ENCODE data around the gene CHST11. TPM values are rescaled to one million over a fixed set of nuclear protein-coding genes. Genes with fewer than 3 reads are reported as not detected.

Gene CHST11
- total RNA-seq, 1 donor = 8.2 TPM

DNA sequence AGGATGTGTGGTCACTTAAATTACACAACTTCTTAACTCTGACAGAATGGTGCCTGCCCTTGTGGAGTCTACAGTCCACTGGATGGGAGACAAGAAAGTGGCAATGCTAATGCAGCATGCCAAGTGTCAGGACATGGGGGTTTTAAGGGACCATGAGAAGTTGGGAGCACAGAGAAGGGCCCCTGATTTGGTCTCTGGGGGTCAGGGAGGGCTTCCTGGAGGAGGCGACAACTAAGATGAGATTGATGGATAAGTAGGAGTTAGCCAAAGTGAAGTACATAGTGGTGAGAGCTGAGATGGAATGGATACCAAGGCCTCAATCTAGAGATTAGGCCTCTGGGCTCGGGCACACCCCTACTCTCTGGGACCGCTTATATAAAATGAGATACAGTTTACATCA, 236.7 kb downstream of the CHST11 start:
- TF ChIP-seq, protein P1, sequence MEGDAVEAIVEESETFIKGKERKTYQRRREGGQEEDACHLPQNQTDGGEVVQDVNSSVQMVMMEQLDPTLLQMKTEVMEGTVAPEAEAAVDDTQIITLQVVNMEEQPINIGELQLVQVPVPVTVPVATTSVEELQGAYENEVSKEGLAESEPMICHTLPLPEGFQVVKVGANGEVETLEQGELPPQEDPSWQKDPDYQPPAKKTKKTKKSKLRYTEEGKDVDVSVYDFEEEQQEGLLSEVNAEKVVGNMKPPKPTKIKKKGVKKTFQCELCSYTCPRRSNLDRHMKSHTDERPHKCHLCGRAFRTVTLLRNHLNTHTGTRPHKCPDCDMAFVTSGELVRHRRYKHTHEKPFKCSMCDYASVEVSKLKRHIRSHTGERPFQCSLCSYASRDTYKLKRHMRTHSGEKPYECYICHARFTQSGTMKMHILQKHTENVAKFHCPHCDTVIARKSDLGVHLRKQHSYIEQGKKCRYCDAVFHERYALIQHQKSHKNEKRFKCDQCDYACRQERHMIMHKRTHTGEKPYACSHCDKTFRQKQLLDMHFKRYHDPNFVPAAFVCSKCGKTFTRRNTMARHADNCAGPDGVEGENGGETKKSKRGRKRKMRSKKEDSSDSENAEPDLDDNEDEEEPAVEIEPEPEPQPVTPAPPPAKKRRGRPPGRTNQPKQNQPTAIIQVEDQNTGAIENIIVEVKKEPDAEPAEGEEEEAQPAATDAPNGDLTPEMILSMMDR (IDR thresholded peaks at IDR 0.05; ENCODE audit: insufficient read depth, low read depth, low read length) = no peak
- no peak overlapping the region for H3K4me3 ChIP-seq (ENCODE audit: low read depth, low read length)
- no peak for DNase-seq (ENCODE audit: low read depth)

DNA sequence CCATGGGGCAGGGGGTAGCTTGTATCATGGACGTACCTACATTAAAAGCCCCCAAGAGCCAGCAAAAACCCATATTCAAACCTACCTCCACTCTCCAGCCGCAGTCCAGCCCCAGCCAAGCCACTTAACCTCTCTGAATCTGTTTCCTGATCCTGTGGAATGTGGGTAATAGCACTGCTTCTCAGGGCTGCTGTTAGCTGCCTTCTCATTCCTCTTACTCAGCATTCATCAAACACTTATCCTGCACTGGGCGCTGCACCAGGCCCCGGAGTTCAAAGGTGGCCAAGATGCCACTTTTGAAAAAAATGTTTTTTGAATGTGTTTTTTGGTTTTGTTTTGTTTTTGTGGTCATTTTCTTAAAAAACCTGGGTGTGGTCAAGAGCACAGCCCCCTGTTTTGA, 237.4 kb downstream of the CHST11 start:
- H3K4me3 ChIP-seq (ENCODE audit: low read depth, low read length) = no peak overlapping the region
- TF ChIP-seq, protein P1 (IDR thresholded peaks at IDR 0.05; ENCODE audit: insufficient read depth, low read depth, low read length) = no peak
- DNase-seq (ENCODE audit: low read depth) = no peak

DNA sequence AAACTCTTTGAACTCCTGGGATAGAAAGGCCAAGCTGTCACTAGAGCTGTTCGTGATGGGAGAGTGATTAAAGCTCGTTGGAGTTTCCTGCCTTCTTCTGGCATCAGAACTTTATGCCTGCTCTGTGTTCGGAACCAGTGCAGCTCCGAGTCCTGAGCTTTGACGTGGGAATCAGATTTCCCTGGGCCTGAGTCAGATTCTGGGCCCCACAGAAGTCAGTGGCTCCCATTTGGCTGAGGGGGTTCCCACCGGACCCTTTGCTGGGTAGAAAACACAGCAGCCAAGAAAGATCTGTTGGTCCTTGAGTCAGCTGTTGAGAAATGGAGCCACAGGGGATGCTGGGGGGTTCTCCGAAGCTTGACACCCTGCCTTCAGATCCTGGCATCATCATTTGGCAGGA, 238.0 kb downstream of the CHST11 start:
- no peak for DNase-seq (ENCODE audit: low read depth)
- no peak overlapping the region for H3K4me3 ChIP-seq (ENCODE audit: low read depth, low read length)
- TF ChIP-seq, protein P1 (IDR thresholded peaks at IDR 0.05; ENCODE audit: insufficient read depth, low read depth, low read length) = no peak

DNA sequence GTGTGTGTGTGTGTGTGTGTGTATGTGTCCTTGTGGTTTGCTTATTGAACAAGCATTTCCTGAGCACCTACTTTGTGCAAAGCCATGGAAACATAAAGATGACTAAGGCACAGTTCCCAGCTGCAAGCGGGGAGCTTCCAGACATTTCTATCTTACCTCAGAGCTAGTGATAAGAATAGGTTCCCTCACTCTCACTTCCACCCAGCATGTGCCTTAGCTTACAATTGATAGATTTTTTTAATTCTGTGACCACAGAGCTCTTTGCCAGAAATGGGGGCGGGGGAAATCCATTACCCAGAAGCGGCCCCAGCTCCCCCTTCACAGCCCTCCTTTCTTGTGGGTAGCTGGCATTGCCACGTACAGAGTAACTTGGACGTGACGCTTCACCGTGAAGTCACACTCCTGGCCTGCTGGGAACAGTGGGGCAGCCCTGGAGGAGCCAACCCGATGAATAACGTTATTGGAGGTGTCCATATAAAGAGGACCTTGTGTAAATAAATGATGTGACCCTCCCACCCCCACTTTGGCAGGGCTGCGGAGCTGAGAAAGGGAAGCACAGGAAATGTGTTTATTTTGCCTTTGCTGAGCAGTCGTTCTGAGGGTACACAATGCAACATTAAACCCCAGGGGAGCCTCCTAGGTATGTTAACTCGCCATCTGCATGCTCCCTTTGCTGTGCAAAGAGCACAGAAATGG, 238.9 kb downstream of the CHST11 start:
- TF ChIP-seq, protein P1 (IDR thresholded peaks at IDR 0.05; ENCODE audit: insufficient read depth, low read depth, low read length) = no peak
- no peak overlapping the region for H3K4me3 ChIP-seq (ENCODE audit: low read depth, low read length)
- DNase-seq (ENCODE audit: low read depth) = no peak

DNA sequence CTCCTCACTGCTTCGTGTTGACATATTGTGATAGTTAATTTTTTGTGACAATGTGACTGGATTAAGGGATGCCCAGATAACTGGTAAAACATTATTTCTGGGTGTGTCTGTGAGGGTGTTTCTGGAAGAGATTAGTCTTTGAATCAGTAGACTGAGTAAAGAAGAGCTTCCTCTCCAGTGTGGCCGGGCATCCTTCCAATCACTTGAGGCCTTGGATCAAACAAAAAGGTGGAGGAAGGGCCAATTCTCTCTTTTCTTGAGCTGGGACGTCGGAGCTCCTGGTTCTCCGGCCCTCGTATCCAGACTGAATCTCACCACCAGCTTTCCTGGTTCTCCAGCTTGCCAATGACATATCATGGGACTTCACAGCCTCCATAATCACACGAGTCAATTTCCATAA, 240.4 kb downstream of the CHST11 start:
- TF ChIP-seq, protein P1 (IDR thresholded peaks at IDR 0.05; ENCODE audit: insufficient read depth, low read depth, low read length) = no peak
- DNase-seq (ENCODE audit: low read depth) = no peak

DNA sequence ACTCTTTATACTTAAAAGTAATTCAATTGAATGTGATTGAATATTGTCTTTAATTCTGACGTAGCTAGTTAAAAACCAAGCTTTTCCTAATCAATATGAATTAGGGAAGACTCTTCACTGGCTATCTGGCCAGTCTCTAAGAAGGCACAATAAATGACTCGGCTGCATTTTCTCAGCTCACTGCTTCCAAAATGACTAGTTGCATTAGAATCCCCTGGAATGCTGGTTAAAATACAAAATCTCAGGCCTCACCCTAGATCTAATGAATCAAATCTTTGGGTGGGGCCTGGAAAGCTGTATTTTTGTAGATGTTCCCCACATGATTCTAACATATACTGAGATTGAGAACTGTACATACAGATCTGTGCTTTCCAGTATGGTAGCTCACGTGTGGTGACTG, 242.1 kb downstream of the CHST11 start:
- H3K4me3 ChIP-seq (ENCODE audit: low read depth, low read length) = no peak overlapping the region
- no peak for DNase-seq (ENCODE audit: low read depth)
- TF ChIP-seq, protein P1 (IDR thresholded peaks at IDR 0.05; ENCODE audit: insufficient read depth, low read depth, low read length) = no peak

More for the DNA sequence above, 240.4 kb downstream of the CHST11 start:
- H3K4me3 ChIP-seq (ENCODE audit: low read depth, low read length) = no peak overlapping the region

Measured in fibroblast of villous mesenchyme (primary cell).